ENCODE results near the gene METTL24. TPM values are rescaled to one million over a fixed set of nuclear protein-coding genes. Genes with fewer than 3 reads are reported as not detected.
"Not testable (repeated sequence)": the region's sequence is repeated elsewhere in the genome, so short reads cannot be mapped to it uniquely, and the experiment has no call there.

The METTL24 gene
- polyA plus RNA-seq, 1 donor = 14.7 TPM

DNA sequence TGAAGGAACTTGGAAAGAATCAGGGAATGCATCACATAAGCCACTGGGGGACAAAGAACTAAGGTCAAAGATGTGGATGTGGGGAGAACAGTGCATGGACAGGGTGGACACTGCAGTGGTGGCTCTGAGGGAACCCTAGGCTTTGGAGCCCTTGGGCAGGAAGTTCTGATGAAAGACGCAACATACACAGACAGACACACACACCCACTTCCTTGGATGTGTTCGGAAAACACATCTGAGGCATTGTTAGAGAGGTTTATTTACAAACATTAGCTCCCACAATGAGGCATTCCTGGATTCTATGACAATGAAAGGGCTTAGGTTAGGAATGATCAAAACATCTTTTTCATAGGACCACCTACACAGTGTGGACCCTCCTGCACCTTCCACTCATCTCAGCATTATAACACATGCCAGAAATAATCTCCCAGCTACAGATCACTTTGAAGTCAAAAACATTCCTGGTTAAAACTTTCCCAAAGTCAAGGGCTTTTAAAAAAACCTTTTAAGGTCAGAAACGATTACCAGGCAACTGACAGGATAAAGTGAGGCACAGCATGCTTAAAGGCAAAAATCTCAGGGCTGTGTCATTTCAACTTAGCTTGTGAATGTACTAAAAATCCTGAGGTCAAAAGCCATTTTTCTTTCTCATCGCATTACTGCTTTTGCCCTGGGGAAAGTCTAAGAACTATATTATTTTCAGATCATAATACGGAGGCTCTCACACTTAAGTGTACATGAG, 6.4 kb upstream of the METTL24 start:
- no peak for DNase-seq

- no peak for DNase-seq
Measured at GRCh38 chr6:110363748-110364147, 5.6 kb upstream of the METTL24 start.

DNA sequence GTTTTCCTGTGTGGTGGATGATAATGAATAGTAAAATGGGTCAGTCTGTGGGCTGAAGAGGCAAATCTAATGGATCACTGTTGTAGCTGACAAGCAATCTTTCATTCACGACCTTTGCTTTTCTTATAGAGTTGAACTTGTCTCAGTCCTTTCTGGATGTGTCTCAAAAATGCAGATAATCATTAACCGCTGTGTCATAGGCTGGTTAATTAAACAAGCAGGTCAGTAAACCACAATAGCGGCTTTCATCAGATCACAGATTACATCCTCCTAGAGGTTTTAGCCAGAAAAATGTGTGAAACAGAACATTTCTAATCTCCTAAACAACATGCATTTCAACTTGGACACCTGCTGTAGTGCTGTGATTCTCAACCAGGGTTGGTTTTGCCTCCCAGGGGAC, 2.5 kb upstream of the METTL24 start:
- no peak for DNase-seq

- no peak for DNase-seq
Measured at GRCh38 chr6:110359556-110359955, 1.4 kb upstream of the METTL24 start.

- no peak for DNase-seq
Measured at GRCh38 chr6:110358553-110359160, 508 bp upstream of the METTL24 start.

GRCh38 chr6:110357298-110357663, 868 bp downstream of the METTL24 start:
- DNase-seq = no peak

DNA sequence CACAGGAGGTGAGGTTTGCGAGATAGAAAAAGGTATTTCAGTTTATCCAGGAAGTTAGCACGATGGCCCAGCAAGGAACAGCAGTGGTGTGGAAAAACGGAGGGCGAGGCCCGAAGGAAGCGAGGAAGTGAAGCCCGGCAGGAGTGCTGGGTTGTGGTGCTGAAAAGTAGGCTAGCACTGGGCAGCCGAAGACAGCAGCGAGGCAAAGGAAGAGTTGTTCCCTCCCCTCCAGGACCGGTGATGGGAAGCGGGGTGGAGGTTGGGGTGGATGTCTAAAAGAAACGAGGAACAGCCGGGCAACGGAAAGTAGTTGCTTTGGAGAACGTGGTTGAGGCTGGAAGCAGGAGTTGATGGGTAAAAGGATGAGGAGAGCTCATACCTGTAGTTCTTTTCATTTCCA, 1.4 kb downstream of the METTL24 start:
- no peak for DNase-seq

DNA sequence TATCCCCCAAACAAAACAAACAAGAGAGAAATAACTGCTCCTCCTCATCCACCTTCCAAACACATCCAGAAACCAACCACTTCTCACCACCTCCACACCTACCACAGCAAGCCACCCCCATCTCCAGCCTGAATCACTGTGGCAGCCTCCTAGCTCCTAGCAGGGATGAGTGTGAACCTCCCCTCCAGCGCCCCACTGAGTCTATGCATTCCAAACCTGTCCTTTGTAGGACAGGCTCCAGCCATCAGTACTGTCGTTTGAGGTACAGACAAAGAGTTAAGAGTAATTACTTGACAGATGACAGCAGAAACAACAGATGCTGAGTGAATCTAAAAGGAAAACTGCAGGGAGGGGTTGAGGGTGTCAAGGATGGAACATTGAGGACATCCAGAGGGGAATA, 2.4 kb downstream of the METTL24 start:
- no peak for DNase-seq

GRCh38 chr6:110355022-110355421, 3.1 kb downstream of the METTL24 start:
- DNase-seq = no peak

DNA sequence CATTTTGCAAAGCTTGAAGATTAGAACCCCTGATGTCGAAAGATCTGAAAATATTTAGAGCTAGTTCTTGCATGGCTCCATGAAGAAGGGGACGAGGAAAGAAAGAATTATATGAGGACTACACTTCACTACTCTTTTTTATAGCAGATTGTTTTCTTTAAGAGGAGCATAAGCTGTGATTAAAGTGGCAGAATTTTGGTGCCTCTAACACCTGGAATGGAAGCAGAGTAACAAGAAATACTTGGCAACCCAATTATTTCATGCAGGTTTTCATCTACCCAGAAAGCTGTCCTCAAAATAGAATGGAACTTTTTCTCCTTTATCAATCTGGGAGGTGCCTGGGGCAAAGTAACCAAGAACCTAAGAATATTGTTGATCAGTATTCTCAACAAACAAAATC, 4.0 kb downstream of the METTL24 start:
- no peak for DNase-seq

DNA sequence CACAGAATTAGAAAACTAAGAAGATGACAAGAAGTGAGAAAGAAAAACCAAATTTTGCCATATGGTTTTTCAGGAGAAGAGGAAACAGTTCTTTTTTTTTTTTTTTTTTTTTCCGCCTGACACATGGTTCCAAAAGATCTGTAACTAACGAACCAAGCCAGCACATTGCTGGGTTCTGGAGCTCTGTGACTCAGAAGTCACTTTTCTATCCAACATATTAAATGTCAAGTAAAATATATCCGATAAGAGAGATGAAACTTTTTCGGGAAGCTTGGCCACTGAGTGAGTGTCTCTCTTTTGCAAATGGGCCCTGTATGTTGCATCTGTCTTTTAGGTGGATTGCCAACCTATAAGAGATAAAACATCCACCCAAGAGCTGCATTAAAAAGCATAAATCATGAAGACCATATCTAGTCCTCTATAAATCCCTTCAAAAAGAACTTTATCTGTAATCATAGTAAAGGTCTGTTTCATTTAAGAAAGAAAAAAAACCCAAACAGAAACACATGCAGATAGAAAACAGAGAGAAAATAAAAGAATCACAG, 4.6 kb downstream of the METTL24 start:
- DNase-seq = no peak

DNA sequence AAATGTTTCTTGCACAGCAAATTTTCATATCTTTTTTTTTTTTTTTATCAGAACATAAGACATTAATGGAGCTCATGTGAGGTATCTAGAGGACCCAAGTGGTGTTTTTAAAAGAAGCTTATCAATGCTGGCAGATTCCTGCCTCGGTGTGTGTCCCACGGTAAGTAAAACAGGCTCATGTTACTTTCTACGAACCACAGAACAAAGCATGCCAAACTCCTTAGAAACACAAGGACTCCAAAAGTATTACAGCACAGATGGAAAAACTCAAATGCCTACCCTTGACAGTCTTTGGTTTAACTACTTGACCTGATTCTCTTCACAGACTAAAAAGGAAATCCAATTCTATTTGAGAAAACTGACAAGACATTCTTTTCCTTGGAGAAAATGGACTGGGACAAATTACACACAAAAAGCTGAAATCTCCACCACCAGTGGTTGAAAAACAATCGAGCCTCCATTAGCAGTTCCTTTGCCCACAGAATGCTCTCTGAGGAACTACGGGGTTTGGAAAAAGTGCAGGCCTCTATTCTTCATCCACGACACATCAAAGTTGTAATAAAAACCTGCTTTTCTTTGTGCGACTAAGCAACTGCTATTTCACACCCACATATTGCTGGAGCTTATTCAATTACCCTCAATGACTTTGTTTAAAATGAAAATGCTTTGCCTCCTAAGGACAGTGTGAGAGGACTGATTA, 5.4 kb downstream of the METTL24 start:
- peak; percentile 71 for DNase-seq

GRCh38 chr6:110351986-110352385, 6.2 kb downstream of the METTL24 start:
- DNase-seq = no peak

- no peak for DNase-seq
Measured at GRCh38 chr6:110351546-110351945, 6.6 kb downstream of the METTL24 start.

GRCh38 chr6:110350593-110350992, 7.6 kb downstream of the METTL24 start:
- DNase-seq = not testable (repeated sequence)

DNA sequence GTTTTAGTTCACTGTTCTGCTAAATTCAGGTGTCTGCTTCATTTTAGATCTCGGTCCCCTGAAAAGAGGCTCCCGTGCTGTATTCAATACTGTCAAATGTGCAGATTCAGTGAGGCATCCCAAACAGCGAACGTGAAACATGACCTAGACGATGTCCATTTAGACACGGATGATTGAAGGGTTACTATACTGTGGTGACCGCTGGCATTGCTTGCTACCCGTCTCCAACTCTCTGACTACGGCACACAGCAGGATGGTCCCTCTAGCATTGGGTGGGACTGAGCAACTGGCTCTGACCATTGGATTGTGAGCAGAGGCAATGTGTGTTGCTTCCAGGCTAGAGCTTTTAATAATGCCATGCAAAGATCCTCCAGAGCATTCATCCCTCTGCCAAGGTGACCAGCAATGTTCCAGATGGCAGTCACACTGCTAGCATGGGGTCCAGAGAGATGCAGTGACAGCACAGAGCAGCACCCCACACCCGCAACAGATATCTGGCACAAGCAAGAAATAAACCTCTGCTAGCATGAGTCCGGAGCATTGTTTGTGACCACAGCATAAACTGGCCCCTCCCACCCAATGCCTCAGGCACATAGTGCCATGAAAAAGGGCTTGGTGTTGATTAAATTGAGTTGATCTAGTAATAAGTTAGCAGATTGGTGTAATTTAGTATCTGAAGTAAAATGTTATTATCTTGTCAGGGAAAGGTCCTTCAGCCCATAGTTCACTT, 9.0 kb downstream of the METTL24 start:
- DNase-seq = no peak

DNA sequence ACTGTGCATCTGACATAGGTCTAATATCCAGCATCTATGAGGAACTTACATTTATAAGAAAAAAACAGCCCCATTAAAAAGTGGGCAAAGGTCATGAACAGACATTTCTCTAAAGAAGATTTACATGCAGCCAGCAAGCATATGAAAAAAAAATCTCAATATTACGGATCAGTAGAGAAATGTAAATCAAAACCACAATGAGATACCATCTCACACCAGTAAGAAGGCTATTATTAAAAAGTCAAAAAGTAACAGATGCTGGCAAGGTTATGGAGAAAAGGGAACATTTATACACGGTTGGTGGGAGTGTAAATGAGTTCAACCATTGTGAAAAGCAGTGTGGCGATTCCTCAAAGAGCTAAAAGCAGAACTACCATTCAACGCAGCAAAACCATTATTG, 13.1 kb downstream of the METTL24 start:
- DNase-seq = no peak

GRCh38 chr6:110342759-110343158, 15.4 kb downstream of the METTL24 start:
- no peak for DNase-seq

DNA sequence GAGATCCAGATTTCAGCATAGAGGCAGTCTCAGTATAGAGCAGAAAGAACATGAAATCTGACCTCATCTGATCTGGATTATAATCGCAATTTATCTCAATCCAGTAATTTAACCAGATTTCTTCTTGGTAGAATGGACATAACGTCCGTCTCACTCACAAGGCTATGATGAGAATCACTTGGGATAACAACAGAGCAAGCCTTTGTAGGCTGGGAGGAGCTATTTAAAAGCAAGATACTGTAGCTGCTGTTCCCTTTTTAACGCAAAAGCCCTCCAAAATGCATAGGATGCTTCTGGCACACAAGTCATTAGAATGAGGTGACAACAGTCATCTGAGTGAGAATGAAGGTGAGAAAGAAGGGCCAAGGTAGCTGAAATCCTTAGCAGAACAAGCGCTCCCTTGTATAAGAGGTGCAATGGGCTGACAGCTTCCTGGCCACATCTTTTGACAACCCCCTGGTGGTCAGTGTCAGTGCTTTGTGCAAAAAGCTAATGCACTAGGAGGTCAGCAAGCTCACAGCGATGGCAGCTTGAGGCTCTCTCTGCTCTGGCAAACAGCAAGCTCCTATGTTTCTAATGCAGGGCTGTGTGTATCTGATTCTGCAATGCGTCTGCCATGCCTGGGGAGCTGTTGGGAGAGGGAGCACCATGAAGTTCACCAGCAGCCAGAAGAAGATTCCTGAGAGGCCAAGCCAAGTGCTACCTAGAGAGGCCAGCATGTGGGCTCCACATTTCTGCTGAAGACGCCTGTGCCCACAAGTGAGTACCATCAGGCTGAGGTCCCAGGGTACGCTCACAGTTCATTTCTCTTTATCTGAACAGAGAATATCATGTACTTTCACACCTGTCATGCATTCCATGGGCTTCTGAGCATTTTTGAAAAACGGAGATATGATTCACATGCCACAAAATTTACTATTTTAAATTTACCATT, 16.2 kb downstream of the METTL24 start:
- no peak for DNase-seq

- DNase-seq = no peak
Measured at GRCh38 chr6:110341067-110341466, 17.1 kb downstream of the METTL24 start.

DNA sequence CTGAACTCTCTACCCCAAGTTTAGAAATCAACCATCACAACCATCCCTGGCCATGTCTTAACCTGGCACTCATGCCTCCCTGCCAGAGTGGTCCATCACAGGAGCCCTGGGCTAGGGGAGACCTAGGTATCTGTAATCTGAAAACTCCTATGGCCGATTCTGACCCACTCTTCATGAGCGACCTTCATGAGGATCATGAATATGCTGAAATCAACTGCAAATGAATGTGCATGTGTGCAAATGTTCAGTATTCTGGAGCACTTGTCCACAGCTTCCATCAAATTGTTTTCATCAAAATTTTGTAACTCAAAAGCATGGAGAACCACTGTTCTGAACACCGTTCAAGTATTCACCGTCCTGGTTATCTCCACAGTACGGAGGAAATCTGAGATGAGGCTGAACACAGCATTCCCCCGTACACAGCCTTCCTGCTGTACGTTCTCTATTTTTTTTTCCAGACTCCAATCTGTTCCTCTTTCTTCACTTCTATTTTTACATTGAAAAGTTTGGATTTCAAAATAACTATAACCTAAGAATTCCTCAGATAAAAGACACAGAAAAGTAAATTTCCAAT, 17.7 kb downstream of the METTL24 start:
- no peak for DNase-seq
